Activated CD8-positive, alpha-beta memory T cell treated with anti-CD3 and anti-CD28 coated beads, Interleukin-2, amount 50 U/mL, for 4 hours (primary cell): ENCODE results near the gene TCN2.
"Not testable (repeated sequence)": the region's sequence is repeated elsewhere in the genome, so short reads cannot be mapped to it uniquely, and the experiment has no call there.

ENCODE experiments used
- DNase-seq: peaks from one replicate; pipeline ENCODE4 v3.0.0-alpha.2; 2020

Gene TCN2

GRCh38 chr22:30606455-30607299 is at the start of gene TCN2:
TCN2 (plus strand) TSS chr22:30607174; CDS start chr22:30607332, 158 bp downstream.
- no peak for DNase-seq

GRCh38 chr22:30557243-30557642 is 49.7 kb upstream of the TCN2 start:
- DNase-seq: no peak

- no peak for DNase-seq
These were observed 47.1 kb upstream of the TCN2 start for GRCh38 chr22:30559889-30560288.

GRCh38 chr22:30560643-30561202 is 46.3 kb upstream of the TCN2 start:
- not testable (repeated sequence) for DNase-seq

- no peak for DNase-seq
These were observed 45.4 kb upstream of the TCN2 start for GRCh38 chr22:30561402-30562189.

- DNase-seq: no peak
These were observed 44.6 kb upstream of the TCN2 start for GRCh38 chr22:30562366-30562765.

GRCh38 chr22:30564045-30564760 is 42.8 kb upstream of the TCN2 start:
- no peak for DNase-seq

- no peak for DNase-seq
These were observed 42.2 kb upstream of the TCN2 start for GRCh38 chr22:30564761-30565119.

- no peak for DNase-seq
These were observed 41.6 kb upstream of the TCN2 start for GRCh38 chr22:30565341-30565740.

- no peak for DNase-seq
These were observed 40.8 kb upstream of the TCN2 start for GRCh38 chr22:30566125-30566524.

- not testable (repeated sequence) for DNase-seq
These were observed 39.7 kb upstream of the TCN2 start for GRCh38 chr22:30567277-30567676.

GRCh38 chr22:30568137-30568805 is 38.7 kb upstream of the TCN2 start:
- DNase-seq: no peak

- DNase-seq: no peak
These were observed 37.2 kb upstream of the TCN2 start for GRCh38 chr22:30569674-30570202.

GRCh38 chr22:30572210-30572609 is 34.8 kb upstream of the TCN2 start:
- DNase-seq: no peak

GRCh38 chr22:30572840-30573593 is 34.0 kb upstream of the TCN2 start:
- no peak for DNase-seq

GRCh38 chr22:30573594-30574094 is 33.3 kb upstream of the TCN2 start:
- DNase-seq: no peak

- DNase-seq: no peak
These were observed 32.6 kb upstream of the TCN2 start, which contains the start of gene GAL3ST1 for GRCh38 chr22:30574095-30574981. GAL3ST1 (minus strand) TSS chr22:30574665; CDS start chr22:30557392, 17,273 bp downstream.

GRCh38 chr22:30574997-30575671 is 31.8 kb upstream of the TCN2 start:
- DNase-seq: no peak

GRCh38 chr22:30575859-30576258 is 31.1 kb upstream of the TCN2 start:
- DNase-seq: no peak
